ENCODE measurements around the gene RBM33. TPM values are rescaled to one million over a fixed set of nuclear protein-coding genes. Genes with fewer than 3 reads are reported as not detected.

Gene RBM33
- polyA plus RNA-seq, 1 experiment, result 5.0 TPM

GRCh38 chr7:155738652-155739537 lies 94.4 kb downstream of the RBM33 start:
- no peaks in the 10 kb centered on the region for H3K27me3 ChIP-seq (ENCODE audit: control insufficient read depth, insufficient read depth, low read length)

DNA sequence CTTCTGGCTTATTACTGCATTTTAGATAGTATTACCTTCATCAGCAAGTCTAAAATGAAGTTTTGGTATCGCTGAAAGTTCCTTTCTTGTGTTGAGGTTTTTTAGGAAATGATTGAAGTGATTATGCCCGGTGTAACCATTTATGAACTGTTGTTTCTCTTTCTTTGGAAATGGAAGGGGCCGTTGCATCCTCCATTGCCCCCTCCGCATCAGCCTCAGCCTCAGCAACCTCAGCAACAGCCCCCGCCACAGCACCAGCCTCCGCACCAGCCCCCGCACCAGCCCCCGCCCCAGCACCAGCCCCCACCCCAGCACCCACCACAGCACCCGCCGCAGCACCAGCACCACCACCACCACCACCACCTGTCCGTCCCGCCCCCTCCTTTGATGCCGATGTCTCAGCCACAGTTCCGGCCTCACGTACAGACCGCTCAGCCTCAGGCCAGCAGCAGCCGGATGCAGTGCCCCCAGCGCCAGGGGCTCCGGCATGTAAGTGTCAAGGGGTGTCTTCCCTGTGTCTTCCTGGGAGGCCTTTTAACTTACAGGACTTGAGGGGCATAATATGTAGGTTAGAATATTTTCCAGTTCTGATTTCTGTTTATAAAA lies 95.2 kb downstream of the RBM33 start:
- CTCF ChIA-PET, result interaction anchor here (0.7 to 9.4 kb wide), 5 partner anchors 14 to 359 kb away, joined by 3 to 104 read pairs (median 4); partner anchors contain the start of gene RBM33
- TF ChIP-seq, protein P1, sequence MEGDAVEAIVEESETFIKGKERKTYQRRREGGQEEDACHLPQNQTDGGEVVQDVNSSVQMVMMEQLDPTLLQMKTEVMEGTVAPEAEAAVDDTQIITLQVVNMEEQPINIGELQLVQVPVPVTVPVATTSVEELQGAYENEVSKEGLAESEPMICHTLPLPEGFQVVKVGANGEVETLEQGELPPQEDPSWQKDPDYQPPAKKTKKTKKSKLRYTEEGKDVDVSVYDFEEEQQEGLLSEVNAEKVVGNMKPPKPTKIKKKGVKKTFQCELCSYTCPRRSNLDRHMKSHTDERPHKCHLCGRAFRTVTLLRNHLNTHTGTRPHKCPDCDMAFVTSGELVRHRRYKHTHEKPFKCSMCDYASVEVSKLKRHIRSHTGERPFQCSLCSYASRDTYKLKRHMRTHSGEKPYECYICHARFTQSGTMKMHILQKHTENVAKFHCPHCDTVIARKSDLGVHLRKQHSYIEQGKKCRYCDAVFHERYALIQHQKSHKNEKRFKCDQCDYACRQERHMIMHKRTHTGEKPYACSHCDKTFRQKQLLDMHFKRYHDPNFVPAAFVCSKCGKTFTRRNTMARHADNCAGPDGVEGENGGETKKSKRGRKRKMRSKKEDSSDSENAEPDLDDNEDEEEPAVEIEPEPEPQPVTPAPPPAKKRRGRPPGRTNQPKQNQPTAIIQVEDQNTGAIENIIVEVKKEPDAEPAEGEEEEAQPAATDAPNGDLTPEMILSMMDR (IDR thresholded peaks at IDR 0.05; ENCODE audit: insufficient read depth, low read depth, low read length), result no peak
- DNase-seq (ENCODE audit: low read depth), result no peak
- Histone ChIP-seq H3K36me3 (ENCODE audit: control insufficient read depth, insufficient read depth, low read length) (peaks cover 18% of the 10 kb centered on the region), H3K4me3 (ENCODE audit: low read depth, low read length) (no peak overlapping the region), H3K27me3 (ENCODE audit: control insufficient read depth, insufficient read depth, low read length) (no peaks in the 10 kb centered on the region)
- POLR2A ChIA-PET, result no interaction called here

More at GRCh38 chr7:155738652-155739537, 94.4 kb downstream of the RBM33 start:
- CTCF ChIA-PET, result interaction anchor here (0.7 to 9.4 kb wide), 6 partner anchors 15 to 359 kb away, joined by 3 to 104 read pairs (median 4); partner anchors contain the start of gene RBM33
- TF ChIP-seq, protein P1 (IDR thresholded peaks at IDR 0.05; ENCODE audit: insufficient read depth, low read depth, low read length), result peak; percentile 75
- H3K36me3 ChIP-seq (ENCODE audit: control insufficient read depth, insufficient read depth, low read length), result peaks cover 18% of the 10 kb centered on the region
- no peak overlapping the region for H3K4me3 ChIP-seq (ENCODE audit: low read depth, low read length)
- peak; percentile 17 for DNase-seq (ENCODE audit: low read depth)
- POLR2A ChIA-PET, result interaction anchor here (0.6 kb wide), 1 partner anchor 26 kb away, joined by 3 read pairs; no protein-coding TSS in a partner anchor

DNA sequence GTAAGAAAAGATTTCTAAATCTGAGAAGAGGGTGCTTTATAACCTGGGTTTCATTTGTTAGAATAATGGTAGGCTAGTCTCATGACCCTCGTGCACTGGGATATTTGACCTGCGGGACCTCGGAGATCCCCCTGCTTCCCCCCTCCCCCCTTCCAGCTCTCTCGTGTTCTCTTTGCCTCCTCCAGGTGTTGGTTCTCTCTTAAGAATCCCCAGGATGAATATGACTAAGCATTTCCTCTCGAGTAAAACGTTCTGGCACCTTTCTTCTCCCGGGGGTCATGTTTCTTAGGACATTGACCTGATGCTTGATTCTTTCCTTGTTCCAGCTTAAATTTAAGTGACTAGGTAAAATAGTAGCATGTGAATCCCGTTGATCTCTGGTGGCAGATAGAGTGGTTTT lies 96.6 kb downstream of the RBM33 start:
- ChIA-PET POLR2A (no interaction called here), CTCF (interaction anchor here (0.6 to 9.4 kb wide), 4 partner anchors 19 to 788 kb away, joined by 3 to 104 read pairs (median 4); no protein-coding TSS in a partner anchor)
- Histone ChIP-seq H3K36me3 (ENCODE audit: control insufficient read depth, insufficient read depth, low read length) (peaks cover 24% of the 10 kb centered on the region), H3K27me3 (ENCODE audit: control insufficient read depth, insufficient read depth, low read length) (no peaks in the 10 kb centered on the region), H3K4me3 (ENCODE audit: low read depth, low read length) (no peak overlapping the region)
- TF ChIP-seq, protein P1 (IDR thresholded peaks at IDR 0.05; ENCODE audit: insufficient read depth, low read depth, low read length), result no peak
- DNase-seq (ENCODE audit: low read depth), result no peak

DNA sequence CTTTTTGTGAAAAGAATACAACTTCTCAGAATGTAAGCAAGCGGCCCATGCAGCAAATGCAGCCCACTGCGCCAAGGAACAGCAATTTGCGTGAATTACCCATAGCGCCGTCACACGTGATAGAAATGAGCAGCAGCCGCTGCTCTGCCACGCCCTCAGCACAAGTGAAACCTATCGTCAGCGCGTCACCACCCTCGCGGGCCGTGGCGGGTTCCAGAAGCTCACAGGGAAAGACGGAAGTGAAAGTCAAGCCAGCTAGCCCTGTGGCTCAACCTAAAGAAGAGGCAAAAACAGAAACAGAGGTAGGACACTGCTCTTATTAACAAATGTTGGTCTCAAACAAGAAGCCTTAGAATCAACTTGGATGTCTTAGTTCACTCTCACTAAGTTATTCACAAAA lies 97.3 kb downstream of the RBM33 start:
- H3K4me3 ChIP-seq (ENCODE audit: low read depth, low read length), result no peak overlapping the region
- no peaks in the 10 kb centered on the region for H3K27me3 ChIP-seq (ENCODE audit: control insufficient read depth, insufficient read depth, low read length)
- ChIA-PET CTCF (interaction anchor here (1.2 to 9.4 kb wide), 2 partner anchors 18 to 144 kb away, joined by 4 to 104 read pairs; no protein-coding TSS in a partner anchor), POLR2A (no interaction called here)
- TF ChIP-seq, protein P1 (IDR thresholded peaks at IDR 0.05; ENCODE audit: insufficient read depth, low read depth, low read length), result no peak
- H3K36me3 ChIP-seq (ENCODE audit: control insufficient read depth, insufficient read depth, low read length), result peaks cover 25% of the 10 kb centered on the region
- DNase-seq (ENCODE audit: low read depth), result no peak

DNA sequence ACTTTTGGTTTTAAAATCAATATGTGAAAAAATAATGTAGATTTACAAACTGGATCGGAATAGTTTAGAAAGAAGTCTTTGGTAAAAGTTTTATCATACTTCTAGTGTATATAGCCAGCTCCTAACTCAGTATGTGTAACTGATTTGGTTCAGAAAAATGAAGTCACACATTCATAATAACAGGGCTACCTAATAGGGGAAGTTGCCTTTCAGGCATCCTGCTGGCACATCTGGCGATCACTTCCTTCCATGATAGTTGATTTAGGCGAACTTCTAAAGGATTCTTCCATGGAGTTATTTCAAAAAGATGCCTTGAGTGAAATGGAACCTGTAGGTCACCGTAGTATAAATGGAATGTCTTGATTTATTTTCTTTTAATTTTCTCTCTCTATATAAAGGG lies 98.7 kb downstream of the RBM33 start:
- H3K4me3 ChIP-seq (ENCODE audit: low read depth, low read length), result no peak overlapping the region
- ChIA-PET CTCF (interaction anchor here (1.4 to 1.9 kb wide), 2 partner anchors 24 to 144 kb away, joined by 5 to 8 read pairs; no protein-coding TSS in a partner anchor), POLR2A (no interaction called here)
- no peaks in the 10 kb centered on the region for H3K27me3 ChIP-seq (ENCODE audit: control insufficient read depth, insufficient read depth, low read length)
- no peak for DNase-seq (ENCODE audit: low read depth)
- TF ChIP-seq, protein P1 (IDR thresholded peaks at IDR 0.05; ENCODE audit: insufficient read depth, low read depth, low read length), result no peak
- peaks cover 22% of the 10 kb centered on the region for H3K36me3 ChIP-seq (ENCODE audit: control insufficient read depth, insufficient read depth, low read length)
